Fibroblast of lung (primary cell): ENCODE measurements around the gene TYSND1. TPM values are rescaled to one million over a fixed set of nuclear protein-coding genes. Genes with fewer than 3 reads are reported as not detected.
"Not testable (repeated sequence)": the region's sequence is repeated elsewhere in the genome, so short reads cannot be mapped to it uniquely, and the experiment has no call there.

Experiments used
- DNase-seq, 2 donors: peaks; one replicate each; pipeline versions ENCODE4 v3.0.0 to v3.0.0-alpha.2; 2010; ENCODE audit warnings: low read depth in 2 of 2
- H2AFZ ChIP-seq: 2 replicates; pipeline ENCODE4 v1.5.1; 2012; ENCODE audit warnings: low read length, control low read depth, inconsistent platforms
- H3K27ac ChIP-seq: 2 replicates; pipeline ENCODE4 v1.5.1; 2011; ENCODE audit warnings: low read length, control low read depth; ENCODE audit not compliant: insufficient read depth
- H3K27me3 ChIP-seq: 2 replicates; pipeline ENCODE4 v1.5.1; 2011; ENCODE audit warnings: mild to moderate bottlenecking, low read length; ENCODE audit not compliant: control insufficient read depth, insufficient read depth
- H3K36me3 ChIP-seq: 2 replicates; pipeline ENCODE4 v1.5.1; 2011; ENCODE audit warnings: low read length; ENCODE audit not compliant: control insufficient read depth, insufficient read depth
- H3K4me1 ChIP-seq: 2 replicates; pipeline ENCODE4 v1.5.1; 2011; ENCODE audit warnings: low read length; ENCODE audit not compliant: control insufficient read depth, insufficient read depth; ENCODE audit errors: extremely low read depth
- H3K4me2 ChIP-seq: 2 replicates; pipeline ENCODE4 v1.5.1; 2011; ENCODE audit warnings: low read length, control low read depth; ENCODE audit not compliant: insufficient read depth; ENCODE audit errors: extremely low read depth
- H3K4me3 ChIP-seq, 4 experiments: fragments of 200-600 bp in 1 of 4; sonication (generic) in 1 of 4; replicated peaks in 1 of 4; 2 replicates each; pipeline ENCODE4 v1.5.1; 2011 to 2016; ENCODE audit warnings: low read length in 4 of 4, low read depth in 3 of 4, mild to moderate bottlenecking in 3 of 4, control low read depth in 2 of 4, inconsistent platforms in 1 of 4, mixed read lengths in 1 of 4; ENCODE audit not compliant: insufficient read depth in 1 of 4; ENCODE audit errors: control extremely low read depth in 1 of 4
- H3K79me2 ChIP-seq: 2 replicates; pipeline ENCODE4 v1.5.1; 2012; ENCODE audit warnings: mild to moderate bottlenecking, low read length, inconsistent platforms; ENCODE audit not compliant: control insufficient read depth, insufficient read depth
- H3K9ac ChIP-seq: 2 replicates; pipeline ENCODE4 v1.5.1; 2011; ENCODE audit warnings: mild to moderate bottlenecking, low read length, control low read depth; ENCODE audit not compliant: insufficient read depth
- H3K9me3 ChIP-seq: 2 replicates; pipeline ENCODE4 v1.5.1; 2012; ENCODE audit warnings: low read depth, low read length; ENCODE audit not compliant: control insufficient read depth, insufficient read depth
- H4K20me1 ChIP-seq: 2 replicates; pipeline ENCODE4 v1.5.1; 2011; ENCODE audit warnings: low read length; ENCODE audit not compliant: control insufficient read depth, insufficient read depth; ENCODE audit errors: extremely low read depth
- CTCF ChIP-seq, 2 donors: IDR thresholded peaks in 1 of 2; conservative IDR thresholded peaks in 1 of 2; 1 replicate in 1 of 2; 2 replicates in 1 of 2; pipeline ENCODE4 v1.5.1; 2011 to 2012; ENCODE audit warnings: low read length in 2 of 2, control low read depth in 1 of 2, inconsistent platforms in 1 of 2, low read depth in 1 of 2, mild to moderate bottlenecking in 1 of 2
- EZH2 ChIP-seq: IDR thresholded peaks from 2 replicates; pipeline ENCODE4 v1.5.1; 2012; ENCODE audit warnings: low read length, control low read depth, mild to moderate bottlenecking; ENCODE audit errors: missing control alignments
- polyA plus RNA-seq, 2 donors: library from polyadenylated mRNA; depleted of rRNA in 1 of 2; stranded (reverse) in 1 of 2; unstranded in 1 of 2; fragments of >200 nt; gene quantifications; 2 replicates each; pipeline ENCODE4 v1.2.1, GENCODE V29; 2011 to 2012; ENCODE audit warnings: missing spikeins in 1 of 2
- total RNA-seq: library from RNA; depleted of rRNA; stranded (reverse); fragments of >200 nt; gene quantifications from 2 replicates; pipeline ENCODE4 v1.2.1, GENCODE V29; 2014

Gene TYSND1
- total and polyA plus RNA-seq, 2 donors (not counting 1 experiment from before 2014, with no cell fraction given), result 2.4 to 15.5 TPM

- H3K4me2 ChIP-seq, result no peak overlapping the region
- no peaks in the 10 kb centered on the region for H3K36me3 ChIP-seq
- no peaks in the 10 kb centered on the region for H3K9me3 ChIP-seq
- no peak for DNase-seq
- H3K79me2 ChIP-seq, result no peaks in the 10 kb centered on the region
- no peaks in the 10 kb centered on the region for H3K27me3 ChIP-seq
- TF ChIP-seq EZH2, result no peak
- TF ChIP-seq CTCF (conservative IDR thresholded peaks at IDR 0.05 in 1 of 2, IDR thresholded peaks at IDR 0.05 in 1 of 2; ENCODE audit: low read depth in 1 of 2, low read length in 2 of 2), result no peak
- no peaks in the 10 kb centered on the region for H4K20me1 ChIP-seq
- no peak overlapping the region for H3K9ac ChIP-seq
- H2AFZ ChIP-seq, result no peak overlapping the region
- no peaks in the 10 kb centered on the region for H3K4me1 ChIP-seq
- H3K4me3 ChIP-seq, result no peak overlapping the region
- H3K27ac ChIP-seq, result no peak overlapping the region
Measured at GRCh38 chr10:70101668-70102067, 44.8 kb downstream of the TYSND1 start.

GRCh38 chr10:70101068-70101562, 45.4 kb downstream of the TYSND1 start:
- DNase-seq, H3K4me1 ChIP-seq, H3K9ac ChIP-seq, H3K27ac ChIP-seq, H3K4me2 ChIP-seq, H3K79me2 ChIP-seq, H3K4me3 ChIP-seq, H3K36me3 ChIP-seq, H3K27me3 ChIP-seq, H2AFZ ChIP-seq, H3K9me3 ChIP-seq, H4K20me1 ChIP-seq: not testable (repeated sequence)

- no peak overlapping the region for H3K4me3 ChIP-seq
- H3K9me3 ChIP-seq, result no peaks in the 10 kb centered on the region
- no peak for DNase-seq
- H3K4me2 ChIP-seq, result no peak overlapping the region
- no peaks in the 10 kb centered on the region for H3K27me3 ChIP-seq
- H3K9ac ChIP-seq, result no peak overlapping the region
- TF ChIP-seq CTCF (conservative IDR thresholded peaks at IDR 0.05 in 1 of 2, IDR thresholded peaks at IDR 0.05 in 1 of 2; ENCODE audit: low read depth in 1 of 2, low read length in 2 of 2) (no peak), EZH2 (no peak)
- no peak overlapping the region for H3K27ac ChIP-seq
- no peaks in the 10 kb centered on the region for H3K79me2 ChIP-seq
- no peaks in the 10 kb centered on the region for H4K20me1 ChIP-seq
- H2AFZ ChIP-seq, result no peak overlapping the region
- H3K4me1 ChIP-seq, result no peaks in the 10 kb centered on the region
- H3K36me3 ChIP-seq, result no peaks in the 10 kb centered on the region
Measured at GRCh38 chr10:70098271-70098670, 48.2 kb downstream of the TYSND1 start.
